ENCODE measurements around the gene KRT33A. TPM values are rescaled to one million over a fixed set of nuclear protein-coding genes. Genes with fewer than 3 reads are reported as not detected.
"Not testable (repeated sequence)": the region's sequence is repeated elsewhere in the genome, so short reads cannot be mapped to it uniquely, and the experiment has no call there.

KRT33A gene
- not detected for polyA plus RNA-seq (ENCODE audit: insufficient read depth in 1 of 5, insufficient read length in 5 of 5, low replicate concordance in 1 of 5)
- long read RNA-seq, donor 1, result 0 reads
- long read RNA-seq, donor 2, result 0 reads
- long read RNA-seq, donor 3, result 0 reads
- long read RNA-seq, donor 4, result 0 reads
- long read RNA-seq, donor 5, result 0 reads
- long read RNA-seq, donor 6, result 0 reads
- long read RNA-seq, donor 7, result 0 reads
- long read RNA-seq, donor 8, result 0 reads

- not testable (repeated sequence) for DNase-seq
These were observed at the start of gene KRT33A for GRCh38 chr17:41350381-41350878. Gene KRT33A, minus strand, starts transcription at chr17:41350828. Its CDS starts 61 bp downstream, at chr17:41350767.

GRCh38 chr17:41396996-41397660 is 46.5 kb upstream of the KRT33A start, which contains the start of gene KRT31:
Gene KRT31, minus strand, starts transcription at chr17:41397608. Its CDS starts 69 bp downstream, at chr17:41397539.
- no peak for DNase-seq

GRCh38 chr17:41396340-41396739 is 45.7 kb upstream of the KRT33A start:
- DNase-seq, result no peak

GRCh38 chr17:41395611-41396010 is 45.0 kb upstream of the KRT33A start:
- no peak for DNase-seq

GRCh38 chr17:41395044-41395443 is 44.4 kb upstream of the KRT33A start:
- not testable (repeated sequence) for DNase-seq

- no peak for DNase-seq
These were observed 43.8 kb upstream of the KRT33A start for GRCh38 chr17:41394254-41394996.

GRCh38 chr17:41393826-41394225 is 43.2 kb upstream of the KRT33A start:
- DNase-seq, result no peak

GRCh38 chr17:41393294-41393693 is 42.7 kb upstream of the KRT33A start:
- no peak for DNase-seq

- no peak for DNase-seq
These were observed 41.6 kb upstream of the KRT33A start for GRCh38 chr17:41392278-41392677.

- DNase-seq, result no peak
These were observed 40.9 kb upstream of the KRT33A start for GRCh38 chr17:41391535-41391934.

GRCh38 chr17:41390411-41390938 is 39.8 kb upstream of the KRT33A start:
- DNase-seq, result no peak

GRCh38 chr17:41387670-41388069 is 37.0 kb upstream of the KRT33A start:
- no peak for DNase-seq

- no peak for DNase-seq
These were observed 35.6 kb upstream of the KRT33A start for GRCh38 chr17:41386227-41386626.

- DNase-seq, result no peak
These were observed 33.1 kb upstream of the KRT33A start for GRCh38 chr17:41383690-41384089.

GRCh38 chr17:41382394-41382793 is 31.8 kb upstream of the KRT33A start:
- DNase-seq, result no peak

GRCh38 chr17:41381943-41382342 is 31.3 kb upstream of the KRT33A start, which contains the start of gene KRT34:
Gene KRT34, minus strand, starts transcription at chr17:41382306. Its CDS starts 60 bp downstream, at chr17:41382246.
- not testable (repeated sequence) for DNase-seq

GRCh38 chr17:41380091-41380490 is 29.5 kb upstream of the KRT33A start:
- not testable (repeated sequence) for DNase-seq

- no peak for DNase-seq
These were observed 26.9 kb upstream of the KRT33A start for GRCh38 chr17:41377546-41377945.

GRCh38 chr17:41369713-41370112 is 19.1 kb upstream of the KRT33A start, which contains the start of gene KRT33B:
Gene KRT33B, minus strand, starts transcription at chr17:41369813. Its CDS starts 63 bp downstream, at chr17:41369750.
- no peak for DNase-seq

- DNase-seq, result no peak
These were observed 18.4 kb upstream of the KRT33A start for GRCh38 chr17:41369023-41369422.

GRCh38 chr17:41367426-41368075 is 16.9 kb upstream of the KRT33A start:
- no peak for DNase-seq

Data from right lung (tissue), 10 donors.